NCI-H2196 (cell line): Measurements from ENCODE around the gene GMCL1.
"Not testable (repeated sequence)": the region's sequence is repeated elsewhere in the genome, so short reads cannot be mapped to it uniquely, and the experiment has no call there.

Experiments used
- DNase-seq: peaks from one replicate; lab custom pipeline; 2025; ENCODE audit not compliant: unreplicated experiment; lab: John Stamatoyannopoulos, UW

Gene GMCL1

GRCh38 chr2:69805887-69806286 is 23.6 kb upstream of the GMCL1 start:
- DNase-seq = no peak

DNA sequence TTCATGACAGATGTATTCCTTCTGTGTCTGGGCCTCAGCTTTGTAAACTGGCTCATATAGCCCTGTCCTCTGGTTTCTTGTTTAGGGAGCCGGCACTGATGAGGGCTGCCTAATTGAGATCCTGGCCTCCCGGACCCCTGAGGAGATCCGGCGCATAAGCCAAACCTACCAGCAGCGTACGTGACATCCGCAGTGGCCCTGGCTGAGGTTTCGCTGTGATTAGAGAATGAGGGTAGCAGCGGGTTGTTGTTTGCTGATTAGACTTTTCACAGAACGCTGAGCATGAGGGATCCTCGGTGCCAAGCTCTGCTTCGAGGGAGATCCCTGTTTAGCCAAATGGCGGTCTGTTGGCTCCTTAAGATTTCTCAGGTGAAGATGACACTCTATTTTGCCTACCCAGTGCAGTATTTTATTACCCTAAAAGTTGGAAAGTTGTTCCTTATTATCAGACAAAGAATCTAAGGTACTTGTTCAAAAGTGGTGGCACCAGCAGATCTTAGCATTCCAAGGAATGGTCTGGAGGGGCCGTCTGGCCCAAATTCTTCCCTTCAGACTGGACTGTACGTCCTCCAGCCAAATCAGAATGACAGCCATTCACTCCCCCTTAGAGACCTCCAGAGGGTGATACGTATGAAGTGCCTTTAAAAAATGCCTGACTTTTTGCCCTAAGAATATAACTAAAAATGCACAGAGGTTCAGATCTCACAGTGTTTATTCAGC is 21.5 kb upstream of the GMCL1 start:
- no peak for DNase-seq

- DNase-seq = no peak
Measured at GRCh38 chr2:69810550-69810949, 18.9 kb upstream of the GMCL1 start.

DNA sequence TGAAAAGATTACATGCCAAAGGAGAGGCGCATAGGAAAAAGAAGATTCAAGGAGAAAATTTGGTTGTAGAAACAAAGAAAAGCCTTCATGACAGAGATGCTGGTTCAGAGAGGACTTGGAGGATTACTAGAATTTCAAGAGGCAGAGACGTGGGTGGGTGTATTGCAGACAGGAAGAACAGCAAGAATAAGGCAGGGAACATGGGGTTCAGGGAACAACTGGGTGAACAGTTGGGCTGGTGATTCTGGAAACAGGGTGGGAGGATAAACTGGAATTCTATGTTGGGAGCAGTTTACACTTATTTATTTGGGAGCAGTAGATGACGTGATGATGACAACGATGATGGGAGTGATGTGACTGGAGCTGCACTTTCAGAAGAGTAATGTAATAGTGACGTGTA is 18.4 kb upstream of the GMCL1 start:
- no peak for DNase-seq

GRCh38 chr2:69811591-69811990 is 17.9 kb upstream of the GMCL1 start:
- DNase-seq = no peak

DNA sequence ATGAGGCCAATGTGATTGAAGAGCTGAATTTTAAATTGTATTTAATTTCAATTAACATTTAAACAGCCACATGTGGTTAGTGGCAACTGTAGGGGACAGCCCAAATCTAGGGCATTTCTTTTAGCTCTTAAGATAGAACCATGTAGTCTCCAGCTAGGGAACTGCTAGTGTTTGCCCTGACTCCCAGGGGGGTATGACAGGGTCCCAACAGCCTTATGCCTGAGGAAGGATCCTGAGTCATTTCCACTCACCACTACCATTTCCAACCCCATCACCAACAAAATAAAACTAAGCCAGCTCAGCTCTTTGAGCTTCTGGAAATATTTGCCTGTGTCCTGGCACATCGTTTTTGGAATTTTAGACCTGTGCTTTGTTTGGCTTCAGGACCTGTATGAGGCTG is 13.7 kb upstream of the GMCL1 start:
- no peak for DNase-seq

DNA sequence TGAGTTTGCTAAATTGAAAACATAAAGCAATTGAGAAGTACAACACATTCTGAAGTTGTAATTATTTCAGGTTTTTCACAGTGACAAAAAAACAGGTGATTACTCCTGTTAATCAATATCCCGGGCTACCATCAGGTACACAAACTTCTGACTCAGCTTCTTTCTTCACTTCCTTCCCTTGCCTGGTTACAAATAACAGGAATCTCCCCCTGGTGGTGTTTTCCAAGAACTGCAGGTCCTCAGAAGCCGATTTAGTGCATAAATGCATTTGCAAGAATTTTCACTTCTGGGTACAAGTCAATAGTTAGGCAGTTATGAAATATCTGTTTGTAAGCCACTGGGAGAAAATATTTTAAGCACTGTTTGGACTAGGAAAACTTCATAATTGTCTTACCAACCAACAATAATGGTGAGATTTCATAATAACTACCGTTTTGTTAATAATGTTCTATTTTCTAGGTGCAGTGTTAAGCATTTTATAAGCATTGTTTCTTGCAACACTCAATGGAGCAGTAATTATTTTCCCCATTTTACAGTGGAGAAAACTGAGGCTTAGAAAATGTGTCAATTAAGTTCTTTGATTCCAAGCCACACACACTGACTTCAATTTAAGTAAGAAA is 12.4 kb upstream of the GMCL1 start:
- DNase-seq = peak; percentile 59

GRCh38 chr2:69817729-69818501 is 11.5 kb upstream of the GMCL1 start:
- no peak for DNase-seq

DNA sequence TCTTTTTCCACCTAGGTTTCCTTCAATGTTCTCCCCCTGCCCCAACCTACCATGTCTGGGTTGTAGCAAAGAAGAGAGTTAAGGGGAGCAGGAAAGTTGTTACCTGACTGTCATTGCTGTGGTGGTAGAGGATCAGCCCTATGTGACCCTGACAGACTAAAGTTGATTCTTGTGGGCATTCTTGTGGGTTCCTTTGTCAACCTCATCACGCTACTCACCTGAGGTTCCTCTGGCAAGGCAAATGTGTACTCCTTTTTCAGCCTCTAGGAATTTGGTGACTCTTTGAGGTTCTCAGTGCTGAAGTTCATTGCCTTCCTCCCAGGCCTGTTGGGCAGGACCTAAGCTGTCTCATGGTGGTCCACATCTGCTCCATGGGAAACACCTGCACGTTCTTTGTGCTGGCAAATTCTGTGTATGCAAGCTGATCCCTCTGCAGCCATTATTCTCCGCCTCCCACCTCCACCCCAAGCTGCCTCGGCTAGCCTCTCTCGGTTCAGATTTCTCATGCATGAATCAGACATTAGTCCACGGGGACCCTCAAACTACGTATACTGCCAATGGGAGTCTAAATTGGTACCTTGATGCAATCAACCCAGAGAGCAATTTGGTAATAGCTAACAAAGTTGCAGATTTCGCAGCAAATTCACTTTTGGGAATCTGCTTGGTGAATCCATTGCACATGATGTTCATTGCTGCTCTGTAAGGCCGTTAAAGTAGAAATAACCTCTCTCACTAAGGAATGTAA is 1.5 kb upstream of the GMCL1 start:
- no peak for DNase-seq

- DNase-seq = no peak
Measured at GRCh38 chr2:69828938-69829255, 563 bp upstream of the GMCL1 start.

GRCh38 chr2:69830045-69830905 is 815 bp downstream of the GMCL1 start:
- peak; percentile 6 for DNase-seq

GRCh38 chr2:69830906-69831241 is 1.4 kb downstream of the GMCL1 start:
- DNase-seq = not testable (repeated sequence)

GRCh38 chr2:69831354-69831905 is 2.0 kb downstream of the GMCL1 start:
- DNase-seq = no peak

- DNase-seq = no peak
Measured at GRCh38 chr2:69833752-69834151, 4.3 kb downstream of the GMCL1 start.

- DNase-seq = no peak
Measured at GRCh38 chr2:69835666-69836065, 6.2 kb downstream of the GMCL1 start.

- no peak for DNase-seq
Measured at GRCh38 chr2:69836316-69836715, 6.9 kb downstream of the GMCL1 start.

- DNase-seq = no peak
Measured at GRCh38 chr2:69837533-69837932, 8.1 kb downstream of the GMCL1 start.

- DNase-seq = no peak
Measured at GRCh38 chr2:69843993-69844392, 14.5 kb downstream of the GMCL1 start.

DNA sequence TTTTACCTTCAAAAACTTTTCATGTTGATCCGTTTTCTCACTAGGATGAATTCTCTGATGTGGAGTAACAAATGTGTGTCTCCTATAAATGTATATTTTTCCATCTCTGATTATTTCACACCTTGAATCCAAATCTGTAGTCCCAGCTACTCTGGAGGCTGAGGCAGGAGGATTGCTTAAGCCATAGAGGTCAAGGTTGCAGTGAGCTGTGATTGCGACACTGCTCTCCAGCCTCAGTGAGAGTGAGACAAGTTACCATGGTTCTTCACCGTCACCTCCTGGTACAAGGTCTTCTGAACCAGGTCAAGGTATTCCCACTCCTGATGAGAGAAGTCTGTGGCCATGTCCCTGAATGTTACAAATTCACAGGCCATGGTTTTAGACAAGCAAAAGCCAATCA is 15.1 kb downstream of the GMCL1 start:
- DNase-seq = no peak
